ENCODE results near the gene MDN1. TPM values are rescaled to one million over a fixed set of nuclear protein-coding genes. Genes with fewer than 3 reads are reported as not detected.

Gene MDN1
- total RNA-seq, 1 donor = 21.4 TPM

DNA sequence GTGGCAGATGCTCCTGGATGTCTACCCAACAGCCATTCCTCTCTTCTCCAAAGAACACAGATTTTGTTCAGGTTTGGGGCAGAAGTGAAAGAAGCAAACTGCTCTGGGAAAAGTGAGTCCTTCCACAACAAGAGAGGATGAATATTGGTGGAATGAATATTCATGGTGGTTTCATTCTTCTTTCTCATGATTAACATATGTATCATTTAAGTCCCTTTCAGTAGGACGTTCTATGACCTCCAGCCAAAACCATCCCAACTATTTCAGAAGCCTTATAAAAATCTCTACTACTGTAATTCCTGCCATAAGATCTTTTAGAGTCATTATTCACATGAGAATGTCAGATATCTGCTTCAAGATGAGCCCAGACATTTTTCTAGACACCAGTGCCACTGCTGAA lies 44.4 kb downstream of the MDN1 start:
- DNase-seq (ENCODE audit: insufficient read length, low spot score, missing footprints) = no peak
- no peaks in the 10 kb centered on the region for H3K79me2 ChIP-seq (ENCODE audit: insufficient read depth, low read length)
- H3K36me3 ChIP-seq (ENCODE audit: insufficient read depth, low read length) = peaks cover 30% of the 10 kb centered on the region
- H3K4me2 ChIP-seq (ENCODE audit: insufficient read depth, low read length) = no peak overlapping the region
- no peak overlapping the region for H3K27ac ChIP-seq (ENCODE audit: low read depth, low read length)
- no peaks in the 10 kb centered on the region for H3K27me3 ChIP-seq (ENCODE audit: insufficient read depth, low read length)
- no peak overlapping the region for H2AFZ ChIP-seq (ENCODE audit: low read length)
- H3K4me1 ChIP-seq (ENCODE audit: insufficient read depth, low read length) = no peaks in the 10 kb centered on the region
- H3K9me3 ChIP-seq (ENCODE audit: low read depth, low read length) = no peaks in the 10 kb centered on the region
- no peak overlapping the region for H3K4me3 ChIP-seq (ENCODE audit: insufficient read depth, low read length)
- TF ChIP-seq, protein P1, sequence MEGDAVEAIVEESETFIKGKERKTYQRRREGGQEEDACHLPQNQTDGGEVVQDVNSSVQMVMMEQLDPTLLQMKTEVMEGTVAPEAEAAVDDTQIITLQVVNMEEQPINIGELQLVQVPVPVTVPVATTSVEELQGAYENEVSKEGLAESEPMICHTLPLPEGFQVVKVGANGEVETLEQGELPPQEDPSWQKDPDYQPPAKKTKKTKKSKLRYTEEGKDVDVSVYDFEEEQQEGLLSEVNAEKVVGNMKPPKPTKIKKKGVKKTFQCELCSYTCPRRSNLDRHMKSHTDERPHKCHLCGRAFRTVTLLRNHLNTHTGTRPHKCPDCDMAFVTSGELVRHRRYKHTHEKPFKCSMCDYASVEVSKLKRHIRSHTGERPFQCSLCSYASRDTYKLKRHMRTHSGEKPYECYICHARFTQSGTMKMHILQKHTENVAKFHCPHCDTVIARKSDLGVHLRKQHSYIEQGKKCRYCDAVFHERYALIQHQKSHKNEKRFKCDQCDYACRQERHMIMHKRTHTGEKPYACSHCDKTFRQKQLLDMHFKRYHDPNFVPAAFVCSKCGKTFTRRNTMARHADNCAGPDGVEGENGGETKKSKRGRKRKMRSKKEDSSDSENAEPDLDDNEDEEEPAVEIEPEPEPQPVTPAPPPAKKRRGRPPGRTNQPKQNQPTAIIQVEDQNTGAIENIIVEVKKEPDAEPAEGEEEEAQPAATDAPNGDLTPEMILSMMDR (IDR thresholded peaks at IDR 0.05; ENCODE audit: extremely low read depth, low read depth, low read length) = no peak
- H4K20me1 ChIP-seq (ENCODE audit: insufficient read depth, low read length) = no peaks in the 10 kb centered on the region

DNA sequence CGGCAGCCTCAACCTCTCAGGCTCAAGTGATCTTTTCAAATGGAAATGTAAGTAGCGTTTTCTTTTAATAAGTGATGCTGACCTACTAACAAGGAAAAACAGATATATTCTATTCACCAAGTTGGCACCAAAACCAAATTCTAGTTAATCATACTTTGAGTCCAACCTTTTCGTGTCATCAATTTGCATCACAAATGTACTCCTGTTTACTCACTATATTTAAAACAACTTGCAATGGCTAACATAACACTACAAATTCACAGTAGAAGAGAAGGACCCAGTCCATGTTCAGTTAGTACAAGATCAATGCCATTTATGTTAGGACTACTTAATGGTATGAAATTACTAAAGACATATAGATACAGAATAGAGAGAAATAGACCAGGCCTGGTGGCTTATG lies 50.0 kb downstream of the MDN1 start:
- no peak overlapping the region for H3K4me3 ChIP-seq (ENCODE audit: insufficient read depth, low read length)
- no peaks in the 10 kb centered on the region for H4K20me1 ChIP-seq (ENCODE audit: insufficient read depth, low read length)
- no peak for DNase-seq (ENCODE audit: insufficient read length, low spot score, missing footprints)
- no peak overlapping the region for H3K4me2 ChIP-seq (ENCODE audit: insufficient read depth, low read length)
- H2AFZ ChIP-seq (ENCODE audit: low read length) = no peak overlapping the region
- H3K79me2 ChIP-seq (ENCODE audit: insufficient read depth, low read length) = no peaks in the 10 kb centered on the region
- H3K36me3 ChIP-seq (ENCODE audit: insufficient read depth, low read length) = peaks cover 37% of the 10 kb centered on the region
- H3K9me3 ChIP-seq (ENCODE audit: low read depth, low read length) = no peaks in the 10 kb centered on the region
- TF ChIP-seq, protein P1 (IDR thresholded peaks at IDR 0.05; ENCODE audit: extremely low read depth, low read depth, low read length) = no peak
- H3K27me3 ChIP-seq (ENCODE audit: insufficient read depth, low read length) = no peaks in the 10 kb centered on the region
- H3K27ac ChIP-seq (ENCODE audit: low read depth, low read length) = no peak overlapping the region
- H3K4me1 ChIP-seq (ENCODE audit: insufficient read depth, low read length) = no peaks in the 10 kb centered on the region

DNA sequence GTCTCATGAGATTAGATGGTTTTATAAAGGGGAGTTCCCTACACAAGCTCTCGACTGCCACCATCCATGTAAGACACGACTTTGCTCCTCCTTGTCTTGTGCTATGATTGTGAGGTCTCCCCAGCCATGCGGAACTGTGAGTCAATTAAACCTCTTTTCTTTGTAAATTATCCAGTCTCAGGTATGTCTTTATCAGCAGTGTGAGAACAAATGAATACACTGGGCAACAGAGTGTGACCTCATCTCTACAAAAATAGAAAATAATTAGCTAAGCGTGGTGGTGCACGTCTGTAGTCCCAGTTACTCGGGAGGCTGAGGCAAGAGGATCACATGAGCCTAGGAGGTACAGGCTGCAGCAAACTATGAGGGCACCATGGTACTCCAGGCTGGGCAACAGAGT lies 51.3 kb downstream of the MDN1 start:
- no peak overlapping the region for H3K27ac ChIP-seq (ENCODE audit: low read depth, low read length)
- no peaks in the 10 kb centered on the region for H3K4me1 ChIP-seq (ENCODE audit: insufficient read depth, low read length)
- DNase-seq (ENCODE audit: insufficient read length, low spot score, missing footprints) = no peak
- H3K9me3 ChIP-seq (ENCODE audit: low read depth, low read length) = no peaks in the 10 kb centered on the region
- no peak overlapping the region for H3K4me3 ChIP-seq (ENCODE audit: insufficient read depth, low read length)
- H3K36me3 ChIP-seq (ENCODE audit: insufficient read depth, low read length) = peaks cover 43% of the 10 kb centered on the region
- no peak overlapping the region for H2AFZ ChIP-seq (ENCODE audit: low read length)
- no peaks in the 10 kb centered on the region for H3K79me2 ChIP-seq (ENCODE audit: insufficient read depth, low read length)
- TF ChIP-seq, protein P1 (IDR thresholded peaks at IDR 0.05; ENCODE audit: extremely low read depth, low read depth, low read length) = no peak
- no peaks in the 10 kb centered on the region for H4K20me1 ChIP-seq (ENCODE audit: insufficient read depth, low read length)
- no peaks in the 10 kb centered on the region for H3K27me3 ChIP-seq (ENCODE audit: insufficient read depth, low read length)
- no peak overlapping the region for H3K4me2 ChIP-seq (ENCODE audit: insufficient read depth, low read length)

DNA sequence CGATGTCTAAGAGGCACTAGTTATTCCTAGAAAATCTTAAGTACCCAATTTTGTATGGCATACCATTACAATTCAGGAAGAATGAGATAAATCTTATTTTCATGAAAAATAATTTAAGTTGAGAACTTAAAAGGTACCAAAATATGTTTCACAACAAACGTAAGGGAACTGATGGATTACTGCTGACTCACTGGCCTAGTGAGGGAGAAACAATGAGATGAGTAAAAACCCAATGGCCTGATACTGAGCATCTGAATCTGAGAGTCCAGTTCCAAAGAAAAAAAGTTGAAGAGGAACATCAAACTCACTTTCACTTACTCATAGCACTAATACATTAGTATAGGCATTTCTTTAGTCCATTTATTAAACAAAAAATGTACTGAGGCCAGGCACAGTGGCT lies 56.0 kb downstream of the MDN1 start:
- no peak overlapping the region for H3K4me3 ChIP-seq (ENCODE audit: insufficient read depth, low read length)
- no peaks in the 10 kb centered on the region for H3K4me1 ChIP-seq (ENCODE audit: insufficient read depth, low read length)
- H3K27ac ChIP-seq (ENCODE audit: low read depth, low read length) = no peak overlapping the region
- H2AFZ ChIP-seq (ENCODE audit: low read length) = no peak overlapping the region
- H3K27me3 ChIP-seq (ENCODE audit: insufficient read depth, low read length) = no peaks in the 10 kb centered on the region
- no peaks in the 10 kb centered on the region for H4K20me1 ChIP-seq (ENCODE audit: insufficient read depth, low read length)
- no peak overlapping the region for H3K4me2 ChIP-seq (ENCODE audit: insufficient read depth, low read length)
- DNase-seq (ENCODE audit: insufficient read length, low spot score, missing footprints) = no peak
- H3K36me3 ChIP-seq (ENCODE audit: insufficient read depth, low read length) = peaks cover 34% of the 10 kb centered on the region
- TF ChIP-seq, protein P1 (IDR thresholded peaks at IDR 0.05; ENCODE audit: extremely low read depth, low read depth, low read length) = no peak
- no peaks in the 10 kb centered on the region for H3K9me3 ChIP-seq (ENCODE audit: low read depth, low read length)
- H3K79me2 ChIP-seq (ENCODE audit: insufficient read depth, low read length) = no peaks in the 10 kb centered on the region

Measured in osteoblast (primary cell).